Measurements from ENCODE around the gene TMEM151A.
A peak's percentile ranks its signal among the peaks of the same experiment; 100 is the strongest.
"Not testable (repeated sequence)": the region's sequence is repeated elsewhere in the genome, so short reads cannot be mapped to it uniquely, and the experiment has no call there.

Gene TMEM151A

DNA sequence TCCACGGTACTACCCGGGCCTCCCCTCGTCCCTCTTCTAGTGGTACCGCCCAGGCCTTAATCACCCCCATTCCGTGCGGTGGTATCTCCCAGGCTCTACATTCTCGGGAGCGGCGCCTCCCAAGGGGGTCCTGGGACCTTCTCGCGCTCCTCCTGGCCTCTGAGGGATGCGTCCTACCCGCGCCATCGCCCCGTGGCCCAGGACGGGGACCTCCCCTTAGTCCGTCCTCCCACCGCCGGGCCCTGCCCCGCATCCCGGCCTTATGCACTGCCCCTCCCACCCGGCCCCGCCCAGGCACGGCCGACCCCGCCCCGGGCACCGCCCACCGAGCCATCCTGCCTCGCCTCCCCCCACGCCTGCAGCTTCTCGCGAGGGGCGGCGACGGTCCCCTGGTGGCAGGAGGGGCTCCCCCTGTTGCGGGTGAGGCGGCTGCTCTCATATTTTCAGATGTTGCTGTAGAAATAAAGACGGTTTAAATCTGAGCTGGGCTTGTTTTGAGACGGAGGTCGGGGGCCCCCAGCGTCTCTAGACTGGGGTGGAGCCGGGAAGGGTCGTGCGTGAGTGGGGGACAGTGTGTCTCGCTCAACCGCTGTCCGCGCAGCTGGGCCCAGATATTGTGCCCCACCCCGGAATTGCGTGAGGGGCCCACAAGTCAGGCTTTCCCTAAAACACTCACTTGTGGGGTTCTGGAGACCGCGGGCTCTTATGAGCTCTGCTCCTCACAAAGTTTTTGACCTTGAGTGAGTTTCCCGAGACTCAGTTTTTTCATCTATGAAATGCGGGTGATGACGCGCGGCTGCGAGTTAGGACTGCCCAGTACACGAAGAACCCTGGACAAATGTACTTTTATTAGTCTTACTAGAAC, 24.1 kb upstream of the TMEM151A start:
- DNase-seq = peak; percentile 58 to 79

DNA sequence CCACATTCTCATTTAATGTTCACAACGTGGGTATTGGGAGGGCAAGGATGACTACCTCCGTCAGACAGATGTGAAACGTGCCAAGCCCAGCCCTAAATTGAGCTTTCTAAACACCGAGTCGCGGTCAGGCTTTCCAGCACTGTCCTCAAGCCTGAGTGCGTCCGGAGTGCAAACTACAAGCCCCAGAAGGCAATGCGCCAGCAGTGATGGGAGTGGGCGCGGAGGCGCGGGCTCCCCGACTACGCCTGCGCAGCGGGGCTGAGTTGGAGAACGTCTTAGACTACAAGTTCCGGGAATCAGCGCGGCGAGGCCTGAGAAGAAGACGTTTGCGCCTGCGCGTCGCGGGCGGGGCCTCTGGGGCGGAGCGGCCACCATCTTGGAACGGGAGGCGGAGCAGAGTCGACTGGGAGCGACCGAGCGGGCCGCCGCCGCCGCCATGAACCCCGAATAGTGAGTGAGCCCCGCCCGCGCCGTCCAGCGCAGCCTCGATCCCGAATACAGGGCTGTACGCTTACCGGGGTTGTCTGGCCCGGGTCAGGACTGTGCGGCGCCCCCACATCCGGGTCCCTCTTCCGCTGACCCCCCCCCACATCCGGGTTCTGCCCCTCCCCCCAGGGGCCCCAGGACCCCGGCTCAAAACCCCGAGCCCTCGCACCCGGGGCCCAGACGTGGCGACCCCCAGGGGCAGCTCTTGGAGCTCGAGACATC, 23.3 kb upstream of the TMEM151A start, which contains the start of gene RAB1B:
Gene RAB1B (plus strand): TSS at position 396 of the 708 bp plus-strand sequence. CDS start 41 bp downstream, at position 437.
- DNase-seq = peak; percentile 97

DNA sequence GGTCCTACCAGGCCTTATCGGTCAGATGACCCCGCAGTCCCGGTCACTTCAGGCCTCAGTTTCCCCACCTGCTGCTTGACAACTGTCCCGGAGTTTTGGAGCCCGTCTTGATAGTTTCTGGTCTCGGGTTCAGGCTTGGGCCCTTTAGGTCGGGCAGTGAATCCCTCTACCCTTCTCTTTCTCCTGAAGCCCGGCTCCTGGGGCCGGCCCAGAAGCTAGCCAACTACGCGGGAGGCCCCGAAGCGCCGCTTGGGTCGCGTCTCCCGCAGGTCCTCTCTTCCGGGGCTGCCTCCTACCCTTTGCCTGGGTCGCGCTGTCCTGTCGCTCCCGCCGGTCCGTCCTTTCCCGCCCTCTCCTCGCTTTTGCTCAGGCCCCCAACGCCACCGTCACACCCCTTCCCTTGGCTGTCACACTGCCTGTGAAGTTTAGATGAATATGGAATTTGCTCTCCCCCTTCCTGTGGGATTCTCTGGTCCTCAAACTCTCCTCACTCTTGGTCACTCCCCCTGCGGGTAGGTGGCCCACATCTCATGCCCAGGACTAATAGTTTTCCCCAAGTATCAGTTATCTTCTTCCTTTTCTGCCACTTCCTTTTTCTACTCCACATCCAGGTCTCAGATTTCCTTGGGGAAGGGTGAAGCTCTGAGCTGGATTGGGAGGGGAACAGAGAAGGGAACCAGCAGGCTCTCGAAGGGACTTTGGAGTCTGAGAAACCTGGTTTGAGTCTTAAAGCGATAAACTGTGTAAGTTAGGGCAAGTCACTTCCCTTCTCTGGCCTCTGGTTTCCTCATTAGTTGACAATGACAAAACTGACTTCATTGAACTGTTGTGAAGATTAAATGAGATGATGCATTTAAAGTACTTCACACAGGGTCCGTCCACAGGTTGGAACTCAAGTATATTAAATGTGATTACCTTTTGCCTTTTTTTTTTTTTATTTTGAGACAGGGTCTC, 22.5 kb upstream of the TMEM151A start:
- peak; percentile 13 to 21 for DNase-seq

DNA sequence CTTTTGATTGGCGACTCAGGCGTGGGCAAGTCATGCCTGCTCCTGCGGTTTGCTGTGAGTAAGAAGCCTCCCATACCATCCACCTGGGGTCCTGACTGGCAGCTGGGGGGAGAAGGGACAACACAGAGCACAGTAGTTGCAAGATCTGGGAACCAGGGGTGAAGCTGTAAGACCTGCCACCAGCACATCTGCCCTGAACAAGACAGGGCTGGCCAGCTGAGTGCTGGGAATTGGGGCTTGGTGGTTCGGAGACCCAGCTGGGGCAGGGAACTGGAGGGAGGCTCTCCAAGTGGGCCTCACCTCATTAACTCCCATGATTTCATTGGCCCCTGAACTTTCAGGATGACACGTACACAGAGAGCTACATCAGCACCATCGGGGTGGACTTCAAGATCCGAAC, 19.9 kb upstream of the TMEM151A start:
- DNase-seq = no peak

DNA sequence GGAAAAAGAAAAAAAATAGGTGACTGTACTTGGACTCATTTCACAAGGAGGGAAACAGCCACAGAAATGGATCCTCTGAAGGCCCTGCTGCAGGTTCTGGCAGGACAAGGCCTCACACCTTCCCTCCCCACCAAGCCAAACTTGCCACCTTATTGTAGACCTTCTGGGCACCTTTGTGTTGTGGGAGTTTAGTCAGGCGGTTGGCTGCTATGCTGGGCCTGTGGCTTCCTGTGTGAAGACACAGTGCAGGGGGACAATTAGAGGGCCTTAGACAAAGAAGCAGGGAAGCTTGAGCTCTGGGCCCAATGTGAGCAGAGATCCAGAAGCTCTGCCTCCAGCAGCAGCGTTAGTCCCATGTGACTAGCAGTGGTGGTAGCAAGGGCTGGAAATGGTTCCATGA, 19.1 kb upstream of the TMEM151A start:
- no peak for DNase-seq

DNA sequence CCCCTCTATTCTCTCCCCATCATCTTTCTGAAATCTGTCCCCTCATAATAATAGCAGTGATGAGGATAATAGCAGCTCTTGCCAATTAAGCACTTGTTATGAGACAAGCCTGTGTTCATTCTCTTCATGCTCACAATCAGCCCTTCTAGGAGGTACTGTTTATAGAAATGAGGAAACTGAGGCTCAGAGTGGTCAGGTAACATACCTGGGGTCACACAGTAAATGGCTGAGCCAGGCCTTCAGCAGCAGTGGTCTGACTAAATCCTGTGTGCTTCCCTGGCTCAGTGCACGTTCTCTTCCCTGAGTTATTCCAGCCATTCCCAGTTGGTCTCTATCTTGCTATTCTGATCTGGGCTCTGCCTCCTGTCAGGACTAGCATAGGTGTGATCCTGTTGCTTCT, 17.5 kb upstream of the TMEM151A start:
- no peak for DNase-seq

DNA sequence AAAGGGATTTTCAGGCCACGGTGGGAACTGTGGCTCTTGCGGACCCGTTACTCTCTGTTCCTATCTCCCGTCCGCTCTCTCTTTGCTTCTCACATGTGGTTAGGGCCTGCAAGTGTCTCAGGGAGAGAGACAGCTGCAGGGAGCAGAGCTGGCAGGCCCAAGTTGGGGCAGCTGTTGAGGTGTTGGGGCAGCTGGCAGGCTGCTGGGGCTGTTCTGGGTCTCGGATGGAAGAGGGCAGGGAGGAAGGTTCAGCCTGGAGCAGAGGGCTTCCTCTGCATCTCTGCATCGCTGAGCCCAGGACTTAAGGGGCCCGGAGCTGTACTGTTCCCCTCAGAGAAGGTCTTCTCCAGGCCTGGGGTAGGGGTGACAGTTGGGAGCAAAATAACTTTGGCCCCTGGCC, 16.3 kb upstream of the TMEM151A start:
- DNase-seq = no peak

DNA sequence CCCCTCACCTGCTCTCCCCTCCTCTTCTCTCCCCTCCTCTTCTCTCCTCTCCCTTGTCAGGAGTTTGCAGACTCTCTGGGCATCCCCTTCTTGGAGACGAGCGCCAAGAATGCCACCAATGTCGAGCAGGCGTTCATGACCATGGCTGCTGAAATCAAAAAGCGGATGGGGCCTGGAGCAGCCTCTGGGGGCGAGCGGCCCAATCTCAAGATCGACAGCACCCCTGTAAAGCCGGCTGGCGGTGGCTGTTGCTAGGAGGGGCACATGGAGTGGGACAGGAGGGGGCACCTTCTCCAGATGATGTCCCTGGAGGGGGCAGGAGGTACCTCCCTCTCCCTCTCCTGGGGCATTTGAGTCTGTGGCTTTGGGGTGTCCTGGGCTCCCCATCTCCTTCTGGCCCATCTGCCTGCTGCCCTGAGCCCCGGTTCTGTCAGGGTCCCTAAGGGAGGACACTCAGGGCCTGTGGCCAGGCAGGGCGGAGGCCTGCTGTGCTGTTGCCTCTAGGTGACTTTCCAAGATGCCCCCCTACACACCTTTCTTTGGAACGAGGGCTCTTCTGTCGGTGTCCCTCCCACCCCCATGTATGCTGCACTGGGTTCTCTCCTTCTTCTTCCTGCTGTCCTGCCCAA, 15.6 kb upstream of the TMEM151A start:
- no peak for DNase-seq

DNA sequence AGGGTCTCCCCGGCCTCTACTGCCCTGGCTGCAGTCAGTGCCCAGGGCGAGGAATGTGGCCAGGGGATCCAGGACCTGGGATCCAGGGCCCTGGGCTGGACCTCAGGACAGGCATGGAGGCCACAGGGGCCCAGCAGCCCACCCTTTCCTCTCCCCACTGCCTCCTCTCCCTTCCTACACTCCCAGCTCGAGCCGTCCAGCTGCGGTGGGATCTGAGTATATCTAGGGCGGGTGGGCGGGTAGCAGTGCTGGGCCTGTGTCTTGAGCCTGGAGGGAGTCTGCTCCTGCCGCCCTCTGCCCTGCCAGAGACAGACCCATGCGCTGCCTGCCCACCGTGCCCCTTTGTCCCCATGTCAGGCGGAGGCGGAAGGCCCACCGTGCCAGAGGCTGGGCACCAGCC, 15.1 kb upstream of the TMEM151A start:
- not testable (repeated sequence) for DNase-seq

DNA sequence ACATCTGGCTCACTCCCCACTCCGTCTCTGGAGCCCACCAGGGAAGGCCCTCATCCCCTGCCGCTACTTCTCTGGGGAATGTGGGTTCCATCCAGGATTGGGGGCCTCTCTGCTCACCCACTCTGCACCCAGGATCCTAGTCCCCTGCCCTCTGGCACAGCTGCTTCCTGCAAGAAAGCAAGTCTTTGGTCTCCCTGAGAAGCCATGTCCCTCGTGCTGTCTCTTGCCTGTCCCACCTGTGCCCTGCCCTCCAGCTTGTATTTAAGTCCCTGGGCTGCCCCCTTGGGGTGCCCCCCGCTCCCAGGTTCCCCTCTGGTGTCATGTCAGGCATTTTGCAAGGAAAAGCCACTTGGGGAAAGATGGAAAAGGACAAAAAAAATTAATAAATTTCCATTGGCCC, 14.6 kb upstream of the TMEM151A start:
- DNase-seq = not testable (repeated sequence)

DNA sequence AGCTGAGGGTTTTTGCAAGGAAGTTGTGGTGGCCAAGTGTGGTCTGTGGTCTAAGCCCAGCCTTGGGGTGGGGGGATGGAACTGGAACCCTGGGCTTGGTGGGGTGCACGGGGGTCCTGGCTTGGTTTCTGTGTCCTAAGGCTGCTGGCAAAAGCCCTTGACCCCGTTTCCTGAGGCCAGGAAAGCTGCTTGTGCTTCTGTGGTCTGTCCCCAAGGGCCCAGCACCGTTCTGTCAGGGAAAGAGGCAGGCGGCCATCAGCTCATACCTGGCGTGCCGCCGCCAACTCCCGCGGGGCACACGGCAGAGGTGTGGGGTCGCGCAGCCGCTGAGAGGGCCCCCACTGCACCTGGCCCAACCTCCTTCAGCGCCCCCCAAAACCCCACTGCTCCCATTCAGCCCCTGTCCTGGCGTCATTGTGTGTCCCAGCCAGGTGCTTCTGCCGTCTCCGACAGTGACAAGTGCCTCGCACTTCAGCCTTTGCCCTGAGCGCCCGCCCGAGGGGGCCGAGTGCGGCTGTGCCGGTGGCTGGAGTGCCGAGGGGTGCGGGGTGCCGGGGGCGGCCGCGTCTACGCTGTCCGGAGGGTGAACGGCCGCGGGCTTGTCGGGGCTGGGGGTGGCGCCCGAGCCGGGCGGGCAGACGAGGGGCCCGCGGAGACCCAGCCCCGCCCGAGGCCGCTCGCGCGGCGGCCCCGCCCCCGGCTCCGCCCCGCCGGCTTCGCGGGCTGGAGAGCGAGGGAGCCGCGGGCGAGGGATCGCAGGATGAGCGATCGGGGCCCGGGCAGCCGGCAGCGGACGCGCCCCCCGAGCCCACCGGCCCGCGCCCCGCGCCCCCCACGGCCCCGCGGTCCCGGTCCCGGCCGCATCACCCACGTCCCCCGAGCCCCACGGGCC, 14.0 kb upstream of the TMEM151A start, which contains the start of gene CNIH2:
Gene CNIH2 (plus strand): TSS at position 705 of the 892 bp plus-strand sequence. CDS start 282 bp downstream, outside the sequence.
- DNase-seq = no peak

DNA sequence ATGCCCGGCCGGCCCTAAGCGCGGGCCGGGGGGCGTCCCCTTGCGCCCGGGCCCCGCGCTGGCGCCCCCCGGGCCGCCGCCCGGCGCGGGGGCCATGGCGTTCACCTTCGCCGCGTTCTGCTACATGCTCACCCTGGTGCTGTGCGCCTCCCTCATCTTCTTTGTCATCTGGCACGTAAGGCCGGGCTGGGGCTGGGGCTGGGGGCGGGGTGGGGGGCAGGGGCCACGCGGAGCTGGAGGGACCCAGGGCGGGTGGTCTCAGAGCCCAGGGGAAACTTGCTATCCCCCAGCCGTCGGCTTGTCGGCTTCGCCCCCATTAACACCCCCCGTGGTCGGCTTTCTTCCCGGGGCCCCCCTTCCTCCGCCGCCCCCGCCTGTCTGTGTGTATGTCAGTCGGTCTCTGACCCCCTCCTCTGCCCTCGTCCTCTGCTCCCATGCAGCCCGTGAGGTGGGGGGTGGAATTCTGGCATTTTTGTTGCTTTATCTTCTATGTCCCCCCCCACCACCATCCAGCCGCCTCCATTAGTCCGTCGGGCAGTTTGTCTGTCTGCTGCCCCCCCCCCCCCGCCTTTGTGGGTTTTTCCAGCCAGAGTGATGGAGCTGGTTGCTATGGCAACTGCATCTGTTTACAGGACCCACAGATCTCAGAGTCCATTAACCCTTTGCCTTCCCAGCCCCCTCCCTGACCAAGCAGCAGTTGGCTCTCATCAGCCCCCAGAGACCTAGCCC, 13.2 kb upstream of the TMEM151A start:
- no peak for DNase-seq

DNA sequence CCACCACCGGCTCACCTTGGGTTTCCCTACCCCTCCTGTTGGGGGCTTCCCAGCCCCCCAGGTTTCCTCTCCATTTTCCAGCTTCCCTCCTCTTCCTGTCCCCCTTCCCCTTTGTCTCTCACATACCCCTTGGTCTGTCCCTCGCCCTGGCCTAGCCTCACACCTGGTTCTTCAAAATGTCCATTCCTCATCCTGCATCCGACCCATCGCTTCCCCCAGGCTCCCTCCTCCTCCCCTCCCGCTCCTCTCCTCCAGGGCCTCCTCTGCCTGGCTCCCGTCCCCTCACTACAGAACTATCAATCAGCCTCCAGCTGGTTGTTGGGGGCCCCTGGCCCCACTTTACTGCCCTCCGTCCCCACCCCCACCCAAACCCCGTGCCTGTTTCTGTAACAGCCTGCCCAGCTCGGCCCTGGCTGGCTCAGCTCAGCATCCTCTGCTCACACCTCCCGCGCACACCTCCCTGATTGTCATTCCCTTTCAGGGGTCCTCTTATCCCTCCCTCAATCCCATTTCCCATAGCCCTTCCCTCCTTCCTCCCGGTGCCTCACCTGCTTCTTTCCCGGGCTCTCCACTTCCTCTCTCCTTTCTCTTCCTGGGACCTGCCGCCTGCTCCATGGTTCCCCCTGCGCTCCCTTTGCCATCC, 12.5 kb upstream of the TMEM151A start:
- DNase-seq = no peak

DNA sequence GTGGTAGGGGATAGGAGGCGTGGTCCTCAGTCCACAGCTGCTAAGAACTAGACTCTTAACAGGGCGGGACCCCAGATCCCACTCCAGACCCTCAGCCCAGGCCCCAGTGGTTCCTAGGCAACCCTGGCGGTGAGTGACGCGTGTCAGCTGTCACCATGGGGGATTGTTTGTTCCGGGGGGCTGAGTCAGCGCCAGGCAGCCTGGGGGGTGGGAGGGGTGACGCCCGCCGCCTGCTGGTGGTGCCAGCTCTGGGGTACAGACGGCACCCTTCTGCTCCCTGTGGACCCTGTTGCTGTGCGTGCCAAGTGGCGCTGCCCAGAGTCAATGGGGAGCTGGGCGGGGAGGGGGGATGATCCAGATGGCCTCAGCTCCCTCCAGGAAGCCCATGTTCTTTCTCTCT, 11.3 kb upstream of the TMEM151A start:
- no peak for DNase-seq

DNA sequence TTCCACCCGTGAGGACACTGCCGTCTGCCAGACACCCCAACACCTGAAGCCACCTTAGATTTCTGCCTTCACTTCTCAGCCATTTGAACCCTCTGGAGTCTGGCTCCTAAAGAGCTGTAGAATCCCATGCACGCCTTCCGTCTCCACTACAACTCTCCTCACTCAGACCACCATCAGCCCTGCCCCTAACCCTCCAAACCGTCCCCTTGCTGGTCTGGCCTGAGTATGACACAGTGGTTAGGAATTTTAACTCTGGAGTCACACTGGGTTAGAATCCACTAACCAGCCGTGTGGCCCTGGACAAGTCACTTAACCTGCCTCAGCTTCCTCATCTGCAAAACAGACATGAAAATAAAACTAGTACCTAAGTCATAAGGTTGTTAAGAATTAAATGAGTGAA, 10.7 kb upstream of the TMEM151A start:
- no peak for DNase-seq

DNA sequence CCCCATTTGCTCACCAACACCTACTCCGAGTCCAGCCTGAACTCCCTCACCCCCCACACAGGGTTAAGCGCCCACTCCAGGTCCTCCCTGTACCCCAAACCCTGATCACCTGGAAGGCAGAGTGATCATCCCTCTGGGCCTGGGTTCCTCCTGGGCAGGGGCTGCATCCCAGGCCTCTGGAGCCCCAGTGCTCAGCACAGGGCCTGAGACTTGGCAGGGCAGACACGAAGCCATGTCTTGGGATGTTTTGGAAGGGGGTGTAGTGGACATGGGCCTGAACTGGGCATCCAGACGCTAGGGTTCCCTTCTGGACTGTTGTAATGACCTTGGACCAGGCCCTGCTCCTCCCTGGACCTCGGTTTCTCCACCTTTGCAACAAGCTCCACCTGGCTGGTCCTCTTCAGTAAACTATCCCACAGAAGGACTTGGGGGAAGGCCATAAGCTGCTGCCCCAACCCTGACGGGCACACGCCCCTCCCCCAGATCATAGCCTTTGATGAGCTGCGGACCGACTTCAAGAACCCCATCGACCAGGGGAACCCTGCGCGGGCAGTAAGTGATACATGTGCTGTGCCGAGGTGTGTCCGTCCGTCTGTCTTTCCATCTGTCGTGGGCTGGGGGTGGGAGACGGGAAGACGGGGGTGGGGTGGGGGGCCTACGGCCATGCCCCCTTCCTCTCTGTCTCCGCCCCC, 9.8 kb upstream of the TMEM151A start:
- DNase-seq = no peak

DNA sequence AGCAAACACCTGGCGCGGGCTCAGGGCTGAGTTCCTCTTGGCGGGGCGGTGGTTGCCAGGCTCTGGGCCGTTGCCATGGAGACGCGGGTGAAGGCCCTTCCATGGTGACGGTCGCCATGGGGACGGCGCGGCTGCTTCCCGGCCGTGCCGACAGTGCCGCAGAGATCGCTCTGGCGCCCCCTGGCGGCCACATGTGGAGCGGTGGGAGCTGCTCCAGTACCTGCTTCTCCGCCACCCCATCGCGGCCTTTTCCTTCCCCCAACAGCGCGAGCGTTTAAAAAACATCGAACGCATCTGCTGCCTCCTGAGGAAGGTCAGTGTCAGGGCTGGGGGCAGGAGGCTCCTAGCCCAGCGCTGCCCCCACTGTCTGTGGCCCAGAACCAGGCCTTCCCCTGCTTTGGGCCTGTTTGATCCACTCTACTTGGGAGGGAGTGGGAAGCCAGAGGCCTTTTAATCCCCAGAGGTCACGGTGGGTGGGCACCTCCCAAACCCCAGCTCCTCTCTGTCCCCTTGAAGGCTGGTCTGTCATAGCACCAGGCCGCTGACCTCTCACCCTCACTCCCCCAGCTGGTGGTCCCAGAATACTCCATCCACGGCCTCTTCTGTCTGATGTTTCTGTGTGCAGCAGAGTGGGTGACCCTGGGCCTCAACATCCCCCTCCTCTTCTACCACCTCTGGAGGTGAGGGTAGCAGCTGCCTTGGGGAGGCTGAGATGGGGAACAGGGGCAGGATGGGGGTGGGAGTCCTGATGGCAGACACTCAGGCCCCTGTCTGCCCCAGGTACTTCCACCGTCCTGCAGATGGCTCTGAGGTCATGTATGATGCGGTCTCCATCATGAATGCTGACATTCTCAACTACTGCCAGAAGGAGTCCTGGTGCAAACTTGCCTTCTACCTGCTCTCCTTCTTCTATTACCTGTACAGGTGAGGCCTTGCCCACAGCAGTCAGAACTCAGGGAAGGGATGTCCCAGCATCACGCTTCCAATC, 8.9 kb upstream of the TMEM151A start:
- peak; percentile 87 to 92 for DNase-seq

DNA sequence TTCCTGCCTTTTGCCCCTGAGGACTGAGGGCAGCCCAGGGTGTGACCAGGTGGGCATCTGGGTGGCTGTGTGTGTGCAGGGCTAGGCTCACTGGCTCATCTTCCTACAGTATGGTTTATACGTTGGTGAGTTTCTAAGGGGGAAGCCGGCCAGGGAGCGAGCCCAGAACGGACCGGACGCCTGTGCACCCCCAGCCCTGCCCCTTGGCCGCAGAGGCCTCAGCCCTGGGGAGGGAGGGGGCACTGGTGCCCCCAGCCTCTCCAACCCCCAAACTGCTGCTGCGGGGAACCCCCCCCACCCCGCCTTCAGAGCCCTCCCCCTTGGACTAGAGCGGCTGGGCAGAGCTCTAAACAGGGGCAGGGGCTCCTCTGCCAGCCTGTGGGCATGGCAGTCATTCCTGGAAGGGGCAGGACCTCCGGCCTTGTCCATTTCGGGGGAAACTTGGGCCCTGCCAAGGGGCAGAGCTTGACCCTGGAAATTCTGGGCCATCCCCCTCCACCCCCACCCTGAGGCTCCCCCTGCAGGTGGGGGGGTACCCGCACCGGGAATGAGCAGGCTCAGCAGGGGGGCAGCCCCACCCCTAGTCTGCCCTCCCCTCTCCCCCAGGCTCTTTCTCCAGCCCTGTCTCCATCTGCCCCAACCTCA, 8.1 kb upstream of the TMEM151A start:
- no peak for DNase-seq
